Right renal cortex interstitium (tissue), 3 donors: ENCODE data around the gene PGAP3. TPM values are rescaled to one million over a fixed set of nuclear protein-coding genes. Genes with fewer than 3 reads are reported as not detected.
A peak's percentile ranks its signal among the peaks of the same experiment; 100 is the strongest.

Experiments used
- DNase-seq, 3 donors: peaks; one replicate each; pipeline ENCODE4 v3.0.0-alpha.2; 2013; ENCODE audit warnings: low read depth in 3 of 3, low spot score in 2 of 3
- polyA plus RNA-seq, 3 donors: library from polyadenylated mRNA; unstranded; fragments of 120-200 nt; gene quantifications; one replicate each; pipeline ENCODE4 v1.2.1, GENCODE V29; 2013; ENCODE audit not compliant: insufficient read length in 3 of 3

Gene PGAP3
- polyA plus RNA-seq, 3 donors: 32.5 to 39.4 (median 37.9) TPM

- DNase-seq: no peak
Observed at GRCh38 chr17:39641883-39642282, 46.0 kb downstream of the PGAP3 start.

GRCh38 chr17:39641097-39641496 is 46.8 kb downstream of the PGAP3 start:
- DNase-seq: no peak

- DNase-seq: no peak
Observed at GRCh38 chr17:39640591-39641031, 47.2 kb downstream of the PGAP3 start.

- no peak for DNase-seq
Observed at GRCh38 chr17:39639566-39640458, 48.0 kb downstream of the PGAP3 start.

- DNase-seq: no peak
Observed at GRCh38 chr17:39639043-39639442, 48.8 kb downstream of the PGAP3 start.

GRCh38 chr17:39638317-39638716 is 49.5 kb downstream of the PGAP3 start:
- no peak for DNase-seq

GRCh38 chr17:39636927-39637736 is 50.7 kb downstream of the PGAP3 start, which contains the start of gene STARD3:
STARD3 (plus strand) TSS chr17:39637144; CDS start chr17:39653532, 16,388 bp downstream.
- peak in 2 of 3 donors; percentile 56 to 79 for DNase-seq

GRCh38 chr17:39636587-39636926 is 51.3 kb downstream of the PGAP3 start:
- no peak for DNase-seq

GRCh38 chr17:39635614-39636176 is 52.2 kb downstream of the PGAP3 start:
- DNase-seq: no peak

GRCh38 chr17:39634384-39634871 is 53.4 kb downstream of the PGAP3 start:
- peak in 1 of 3 donors; percentile 53 for DNase-seq

GRCh38 chr17:39633570-39634183 is 54.2 kb downstream of the PGAP3 start:
- no peak for DNase-seq

- no peak for DNase-seq
Observed at GRCh38 chr17:39632153-39632941, 55.5 kb downstream of the PGAP3 start.

- no peak for DNase-seq
Observed at GRCh38 chr17:39631403-39631802, 56.5 kb downstream of the PGAP3 start.

GRCh38 chr17:39629898-39630297 is 58.0 kb downstream of the PGAP3 start:
- no peak for DNase-seq

GRCh38 chr17:39629494-39629880 is 58.4 kb downstream of the PGAP3 start:
- no peak for DNase-seq

GRCh38 chr17:39628655-39629493 is 59.0 kb downstream of the PGAP3 start:
- DNase-seq: no peak

GRCh38 chr17:39627712-39628516 is 59.9 kb downstream of the PGAP3 start:
- DNase-seq: no peak

GRCh38 chr17:39627047-39627711 is 60.7 kb downstream of the PGAP3 start:
- no peak for DNase-seq
